ENCODE results near the gene CBFA2T2. TPM values are rescaled to one million over a fixed set of nuclear protein-coding genes. Genes with fewer than 3 reads are reported as not detected.
"Not testable (repeated sequence)": the region's sequence is repeated elsewhere in the genome, so short reads cannot be mapped to it uniquely, and the experiment has no call there.

Gene CBFA2T2
- total RNA-seq, 4 donors from 2014 or later, result 17.2 to 24.6 (median 21.7) TPM

GRCh38 chr20:33477386-33478234 is 12.3 kb upstream of the CBFA2T2 start:
- no peak overlapping the region for H3K4me3 ChIP-seq (ENCODE audit: low read depth, poor library complexity, severe bottlenecking)
- TF ChIP-seq CTCF (IDR thresholded peaks at IDR 0.05) (no peak), POLR2A (IDR thresholded peaks at IDR 0.05) (no peak)
- intact Hi-C loops (cut with DNase I; ENCODE audit: low total_unique reads), result no loop called here
- WGBS, 2 donors, result 70 to 89% methylated on average over 7 of the region's 7 CpGs
- no peak for DNase-seq (ENCODE audit: low spot score in 2 of 2)

GRCh38 chr20:33480048-33480447 is 9.8 kb upstream of the CBFA2T2 start:
- intact Hi-C loops (cut with DNase I; ENCODE audit: low total_unique reads), result no loop called here
- H3K4me3 ChIP-seq (ENCODE audit: low read depth, poor library complexity, severe bottlenecking), result no peak overlapping the region
- WGBS, 2 donors, result 88 to 91% methylated on average over 5 of the region's 5 CpGs
- no peak for DNase-seq (ENCODE audit: low spot score in 2 of 2)
- TF ChIP-seq CTCF (IDR thresholded peaks at IDR 0.05) (no peak), POLR2A (IDR thresholded peaks at IDR 0.05) (no peak)

- WGBS, 2 donors, result 88 to 92% methylated on average over 8 of the region's 8 CpGs
- DNase-seq (ENCODE audit: low spot score in 2 of 2), result no peak
- TF ChIP-seq CTCF (IDR thresholded peaks at IDR 0.05) (no peak), POLR2A (IDR thresholded peaks at IDR 0.05) (no peak)
- intact Hi-C loops (cut with DNase I; ENCODE audit: low total_unique reads), result no loop called here
- H3K4me3 ChIP-seq (ENCODE audit: low read depth, poor library complexity, severe bottlenecking), result no peak overlapping the region
Observed at GRCh38 chr20:33481431-33481941, 8.4 kb upstream of the CBFA2T2 start.

DNA sequence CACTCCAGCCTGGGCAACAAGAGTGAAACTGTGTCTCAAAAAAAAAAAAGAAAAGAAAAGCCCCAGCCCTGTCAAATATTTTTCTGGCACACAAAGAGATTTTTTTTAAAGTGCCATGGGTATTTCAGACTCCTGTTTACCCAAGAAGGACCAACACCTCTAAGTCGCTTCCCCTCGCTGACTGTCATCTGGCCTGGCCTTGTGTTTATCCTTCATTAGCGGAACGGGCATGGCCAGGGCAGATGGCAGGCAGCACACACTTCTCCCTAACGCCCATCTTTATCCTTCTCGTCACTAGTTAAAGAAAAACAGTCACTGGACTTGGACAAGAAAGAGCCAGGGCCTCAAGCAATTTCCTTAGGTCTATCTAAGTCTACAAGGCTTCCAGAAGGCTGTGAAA is 7.3 kb upstream of the CBFA2T2 start:
- no peak overlapping the region for H3K4me3 ChIP-seq (ENCODE audit: low read depth, poor library complexity, severe bottlenecking)
- 80 to 95% methylated on average over 6 of the region's 6 CpGs for WGBS, 2 donors
- no peak for DNase-seq (ENCODE audit: low spot score in 2 of 2)
- no peak for TF ChIP-seq CTCF (IDR thresholded peaks at IDR 0.05)
- intact Hi-C loops (cut with DNase I; ENCODE audit: low total_unique reads), result no loop called here

- H3K4me3 ChIP-seq (ENCODE audit: low read depth, poor library complexity, severe bottlenecking); intact Hi-C loops (cut with DNase I; ENCODE audit: low total_unique reads); DNase-seq (ENCODE audit: low spot score in 2 of 2): not testable (repeated sequence)
- 93 to 96% methylated on average over 5 of the region's 5 CpGs for WGBS, 2 donors
Observed at GRCh38 chr20:33483186-33483585, 6.7 kb upstream of the CBFA2T2 start.

DNA sequence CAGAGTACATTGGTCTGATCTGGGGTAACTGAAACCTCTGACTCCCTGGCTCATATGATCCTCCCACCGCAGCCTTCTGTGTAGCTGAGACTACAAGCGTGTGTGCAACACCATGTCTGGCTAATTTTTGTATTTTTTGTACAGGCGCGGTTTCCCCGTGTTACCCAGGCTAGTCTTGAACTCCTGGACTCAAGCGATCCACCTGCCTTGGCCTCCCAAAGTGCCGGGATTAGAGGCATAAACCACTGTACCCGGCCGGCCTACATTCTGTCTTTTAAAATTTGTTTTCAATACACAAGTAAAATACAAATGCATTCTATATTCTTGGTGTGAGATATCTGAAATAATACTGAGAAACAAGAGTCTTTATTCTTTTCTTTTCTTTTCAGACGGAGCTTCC is 1.7 kb upstream of the CBFA2T2 start:
- DNase-seq (ENCODE audit: low spot score in 2 of 2), result no peak
- no peak overlapping the region for H3K4me3 ChIP-seq (ENCODE audit: low read depth, poor library complexity, severe bottlenecking)
- TF ChIP-seq CTCF (IDR thresholded peaks at IDR 0.05) (no peak), POLR2A (IDR thresholded peaks at IDR 0.05) (no peak)
- intact Hi-C loops (cut with DNase I; ENCODE audit: low total_unique reads), result no loop called here
- 90 to 94% methylated on average over 10 of the region's 10 CpGs for WGBS, 2 donors

- H3K4me3 ChIP-seq (ENCODE audit: low read depth, poor library complexity, severe bottlenecking); intact Hi-C loops (cut with DNase I; ENCODE audit: low total_unique reads): not testable (repeated sequence)
- WGBS, 2 donors, result 91 to 94% methylated on average over 32 of the region's 32 CpGs
Observed at GRCh38 chr20:33488661-33489494, 1.0 kb upstream of the CBFA2T2 start.

More at GRCh38 chr20:33488661-33489494, 1.0 kb upstream of the CBFA2T2 start:
- not testable (repeated sequence) for DNase-seq (ENCODE audit: low spot score in 2 of 2)

Data from lower leg skin (tissue), 4 donors.